HepG2 (cell line): ENCODE results near the gene SYNE1.

Experiments used
- ATAD3A ChIP-seq: sonication (generic); formaldehyde crosslinking; IDR thresholded peaks from 2 replicates; pipeline ENCODE4 v1.4.0; 2020; ENCODE audit warnings: missing genetic modification reagents
- CEBPB ChIP-seq: IDR thresholded peaks from 2 replicates; pipeline ENCODE4 v1.6.1; 2011; ENCODE audit warnings: low read depth, low read length, improper control_type of control experiment, borderline replicate concordance
- CREM ChIP-seq, 2 experiments: sonication (generic) in 1 of 2; formaldehyde crosslinking in 1 of 2; IDR thresholded peaks; 2 replicates each; pipeline versions ENCODE4 v1.4.0 to v1.6.1; 2016 to 2020; ENCODE audit warnings: antibody characterized with exemption in 1 of 2, mild to moderate bottlenecking in 1 of 2, missing genetic modification reagents in 1 of 2
- CTCF ChIP-seq: sonication (generic); formaldehyde crosslinking; IDR thresholded peaks from 2 replicates; pipeline ENCODE4 v1.5.0; 2020; ENCODE audit warnings: mild to moderate bottlenecking, missing genetic modification reagents, moderate library complexity
- HBP1 ChIP-seq: IDR thresholded peaks from 2 replicates; pipeline ENCODE4 v1.6.1; 2016; ENCODE audit warnings: low read depth, control low read depth
- NFKBIZ ChIP-seq: IDR thresholded peaks from 2 replicates; pipeline ENCODE4 v1.6.1; 2018; ENCODE audit warnings: missing genetic modification reagents, missing compliant biosample characterization
- SIN3A ChIP-seq: IDR thresholded peaks from 2 replicates; pipeline ENCODE4 v1.6.1; 2011; ENCODE audit warnings: low read depth, mild to moderate bottlenecking, control low read depth, low read length, borderline replicate concordance
- SP1 ChIP-seq, 2 experiments: fragments of 450-650 bp in 1 of 2; sonication (generic) in 1 of 2; formaldehyde crosslinking in 1 of 2; IDR thresholded peaks; 2 replicates each; pipeline versions ENCODE4 v1.4.0 to v1.6.1; 2016 to 2020; ENCODE audit warnings: missing genetic modification reagents in 1 of 2
- ZNF124 ChIP-seq: sonication (generic); formaldehyde crosslinking; IDR thresholded peaks from 2 replicates; pipeline ENCODE4 v1.4.0; 2020; ENCODE audit warnings: missing genetic modification reagents
- ZNF18 ChIP-seq: sonication (generic); formaldehyde crosslinking; IDR thresholded peaks from 2 replicates; pipeline ENCODE4 v1.8.0; 2022; ENCODE audit warnings: mild to moderate bottlenecking, missing genetic modification reagents; ENCODE audit not compliant: insufficient replicate concordance
- ZNF232 ChIP-seq: sonication (generic); formaldehyde crosslinking; IDR thresholded peaks from 2 replicates; pipeline ENCODE4 v1.4.0; 2020; ENCODE audit warnings: missing genetic modification reagents, borderline replicate concordance
- TF ChIP-seq, protein P1 (sequence below): sonication (generic); formaldehyde crosslinking; IDR thresholded peaks from 2 replicates; pipeline ENCODE4 v1.4.0; 2020; ENCODE audit warnings: missing genetic modification reagents
- TF ChIP-seq, protein P2 (sequence below): sonication (generic); formaldehyde crosslinking; IDR thresholded peaks from 2 replicates; pipeline ENCODE4 v1.4.0; 2020; ENCODE audit warnings: missing genetic modification reagents

DNA sequence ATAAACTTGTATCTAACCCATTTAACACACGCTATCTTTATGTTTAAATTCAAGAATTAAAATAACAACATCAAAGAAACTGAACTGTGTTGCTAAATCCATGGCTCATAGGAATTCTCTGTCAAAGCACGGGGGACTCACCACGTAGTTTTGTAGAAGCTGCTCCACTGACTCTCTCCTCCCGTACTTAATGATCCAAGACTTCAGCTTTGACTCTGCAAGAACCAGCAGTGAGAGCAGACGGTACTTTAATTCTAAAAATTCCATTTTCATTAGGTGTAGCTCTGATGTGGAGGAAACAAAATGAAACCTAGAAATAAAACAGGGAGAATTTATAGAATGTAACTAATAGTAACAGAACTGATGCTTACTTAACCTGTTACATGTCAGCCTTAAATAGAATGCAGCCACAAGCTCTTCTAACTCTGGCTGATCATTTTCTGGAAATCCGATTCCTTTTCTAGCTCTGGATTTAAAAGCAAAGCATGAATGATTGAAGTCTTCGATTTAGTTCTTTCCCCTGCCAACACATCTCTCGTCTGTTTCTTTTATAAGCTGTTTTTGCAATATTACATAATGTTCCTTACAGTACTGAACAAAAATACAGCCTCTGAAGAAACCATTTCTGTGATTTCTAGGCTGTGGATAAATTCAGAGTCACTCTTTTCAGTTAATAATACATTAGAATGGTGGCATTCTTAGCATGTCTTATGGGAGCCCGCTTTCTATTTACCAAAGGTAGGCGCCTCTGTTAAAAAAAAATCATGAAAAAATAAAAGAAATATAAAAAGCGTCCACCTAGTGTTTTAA lies 165.5 kb downstream of the SYNE1 start:
- TF ChIP-seq ATAD3A (no peak), NFKBIZ (no peak), SIN3A (no peak), ZNF18 (CRISPR knock-in tag) (no peak), CTCF (CRISPR knock-in tag) (no peak), CEBPB (no peak), CREM (IDR thresholded peaks at IDR 0.05) (no peak), CREM (CRISPR knock-in tag; IDR thresholded peaks at IDR 0.05) (no peak), ZNF124 (no peak), ZNF232 (CRISPR knock-in tag) (no peak), HBP1 (no peak), SP1 (IDR thresholded peaks at IDR 0.05) (no peak), SP1 (CRISPR knock-in tag; IDR thresholded peaks at IDR 0.05) (no peak)
- TF ChIP-seq, protein P1, sequence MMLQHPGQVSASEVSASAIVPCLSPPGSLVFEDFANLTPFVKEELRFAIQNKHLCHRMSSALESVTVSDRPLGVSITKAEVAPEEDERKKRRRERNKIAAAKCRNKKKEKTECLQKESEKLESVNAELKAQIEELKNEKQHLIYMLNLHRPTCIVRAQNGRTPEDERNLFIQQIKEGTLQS (CRISPR knock-in tag) = no peak
- TF ChIP-seq, protein P2, sequence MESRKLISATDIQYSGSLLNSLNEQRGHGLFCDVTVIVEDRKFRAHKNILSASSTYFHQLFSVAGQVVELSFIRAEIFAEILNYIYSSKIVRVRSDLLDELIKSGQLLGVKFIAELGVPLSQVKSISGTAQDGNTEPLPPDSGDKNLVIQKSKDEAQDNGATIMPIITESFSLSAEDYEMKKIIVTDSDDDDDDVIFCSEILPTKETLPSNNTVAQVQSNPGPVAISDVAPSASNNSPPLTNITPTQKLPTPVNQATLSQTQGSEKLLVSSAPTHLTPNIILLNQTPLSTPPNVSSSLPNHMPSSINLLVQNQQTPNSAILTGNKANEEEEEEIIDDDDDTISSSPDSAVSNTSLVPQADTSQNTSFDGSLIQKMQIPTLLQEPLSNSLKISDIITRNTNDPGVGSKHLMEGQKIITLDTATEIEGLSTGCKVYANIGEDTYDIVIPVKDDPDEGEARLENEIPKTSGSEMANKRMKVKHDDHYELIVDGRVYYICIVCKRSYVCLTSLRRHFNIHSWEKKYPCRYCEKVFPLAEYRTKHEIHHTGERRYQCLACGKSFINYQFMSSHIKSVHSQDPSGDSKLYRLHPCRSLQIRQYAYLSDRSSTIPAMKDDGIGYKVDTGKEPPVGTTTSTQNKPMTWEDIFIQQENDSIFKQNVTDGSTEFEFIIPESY (CRISPR knock-in tag) = no peak
